Lung microvascular endothelial cell (primary cell): ENCODE measurements around the gene CFDP1. TPM values are rescaled to one million over a fixed set of nuclear protein-coding genes. Genes with fewer than 3 reads are reported as not detected.

Experiments
- DNase-seq, 2 donors: peaks; one replicate each; pipeline versions ENCODE4 v3.0.0 to v3.0.0-alpha.2; 2010; ENCODE audit warnings: low read depth in 2 of 2
- total RNA-seq: library from RNA; depleted of rRNA; stranded (reverse); fragments of >200 nt; gene quantifications from 2 replicates; pipeline ENCODE4 v1.2.1, GENCODE V29; 2014

Gene CFDP1
- total RNA-seq, result 40.9 and 46.2 TPM in 2 replicates

DNA sequence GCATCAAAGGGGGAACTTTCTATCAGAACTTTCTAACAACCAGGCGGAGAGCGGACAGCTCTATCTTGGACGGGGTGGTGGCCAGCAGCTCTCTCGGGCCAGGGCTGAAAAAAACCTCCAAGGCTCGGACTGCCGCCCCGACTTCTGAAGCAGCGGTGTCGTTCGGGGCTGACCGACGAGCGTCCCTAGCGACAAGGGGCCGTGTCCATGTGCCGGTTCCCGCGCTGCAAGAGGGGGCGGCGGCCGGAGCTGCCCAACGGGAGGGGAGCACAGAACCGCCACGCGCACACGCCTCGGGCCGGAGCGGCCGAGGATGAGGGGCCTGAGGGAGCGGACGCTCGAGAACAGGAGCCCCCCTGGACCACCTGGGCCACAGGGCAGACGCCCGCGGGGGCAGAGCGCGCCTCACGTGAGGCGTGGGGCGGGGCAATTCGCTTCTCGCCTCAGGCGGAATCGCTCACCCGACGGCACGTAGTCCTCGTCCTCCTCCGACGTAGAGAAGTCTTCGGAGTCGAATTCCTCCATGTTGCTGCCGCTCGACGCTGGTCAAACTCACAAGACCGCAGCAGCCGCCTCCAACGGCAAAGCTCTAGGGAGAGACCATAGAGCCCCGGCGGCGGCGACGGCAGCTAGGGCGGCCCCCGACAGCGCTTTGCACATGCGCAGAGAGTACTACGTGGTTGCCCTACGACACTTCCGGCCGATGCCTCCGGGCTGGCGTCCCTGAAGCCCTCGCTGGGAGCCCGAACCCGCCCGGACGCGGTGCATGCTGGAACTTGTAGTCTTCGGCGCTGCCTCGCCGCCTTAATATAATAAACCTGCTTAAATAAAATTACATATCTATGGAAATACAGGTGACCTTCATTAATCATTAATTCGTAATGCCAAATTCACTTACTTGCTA lies at the start of gene CFDP1:
Gene CFDP1, minus strand, starts transcription at position 676 of the 904 bp plus-strand sequence. Its CDS starts 151 bp downstream, at position 525.
- peak; percentile 96 to 98 for DNase-seq

DNA sequence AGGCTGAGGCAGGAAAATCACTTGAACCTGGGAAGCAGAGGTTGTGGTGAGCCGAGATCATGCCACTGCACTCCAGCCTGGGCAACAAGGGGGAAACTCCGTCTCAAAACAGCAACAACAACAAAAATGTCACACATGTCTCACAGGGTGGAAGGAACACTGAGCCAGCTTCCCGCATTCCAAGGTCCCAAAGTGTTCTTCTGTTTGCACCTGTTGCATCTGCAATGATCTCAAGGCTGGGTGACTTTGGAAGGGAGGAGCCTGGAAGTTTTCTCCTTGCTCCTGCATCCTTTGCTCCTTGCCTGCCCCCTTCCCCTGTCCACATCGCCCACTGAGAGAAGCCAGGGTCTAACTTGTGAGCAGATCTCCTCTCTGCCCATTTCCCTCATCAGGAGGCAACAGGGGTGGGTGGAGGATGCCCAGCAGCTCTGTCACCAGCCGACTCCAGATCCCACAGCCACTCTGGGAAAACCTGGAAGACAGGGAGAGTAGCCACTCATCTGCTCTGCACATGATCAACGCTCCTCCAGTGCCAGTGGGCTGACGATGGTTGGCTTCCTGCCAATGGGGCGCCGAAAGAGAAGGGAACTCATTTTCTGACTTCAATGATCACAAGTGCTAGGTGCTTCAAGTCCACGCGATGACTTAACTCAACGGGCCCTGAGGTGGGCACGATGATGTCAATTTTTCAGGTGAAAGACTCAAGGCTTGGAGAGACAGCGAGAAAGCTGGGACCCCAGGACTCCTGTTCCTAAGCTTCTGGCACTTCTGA lies 49.3 kb upstream of the CFDP1 start:
- DNase-seq, result no peak

DNA sequence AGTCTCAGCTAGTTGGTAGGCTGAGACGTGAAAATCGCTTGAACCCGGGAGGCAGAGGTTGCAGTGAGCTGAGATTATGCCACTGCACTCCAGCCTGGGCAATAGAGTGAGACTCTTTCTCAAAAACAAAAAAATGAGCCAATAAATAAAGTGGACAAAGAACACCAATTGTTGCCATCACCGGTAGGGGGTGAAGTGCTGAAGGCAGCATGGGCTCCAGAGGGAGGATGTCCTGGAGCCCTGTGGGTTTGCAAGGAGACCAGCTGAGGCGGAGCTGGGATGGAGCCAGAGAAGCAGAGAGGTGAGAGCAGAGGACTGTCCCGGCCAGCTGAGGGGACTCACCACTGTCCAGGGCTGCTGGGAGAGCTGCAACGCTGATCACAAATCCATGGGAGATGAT lies 48.2 kb upstream of the CFDP1 start:
- peak in 1 of 2 donors; percentile 11 for DNase-seq

DNA sequence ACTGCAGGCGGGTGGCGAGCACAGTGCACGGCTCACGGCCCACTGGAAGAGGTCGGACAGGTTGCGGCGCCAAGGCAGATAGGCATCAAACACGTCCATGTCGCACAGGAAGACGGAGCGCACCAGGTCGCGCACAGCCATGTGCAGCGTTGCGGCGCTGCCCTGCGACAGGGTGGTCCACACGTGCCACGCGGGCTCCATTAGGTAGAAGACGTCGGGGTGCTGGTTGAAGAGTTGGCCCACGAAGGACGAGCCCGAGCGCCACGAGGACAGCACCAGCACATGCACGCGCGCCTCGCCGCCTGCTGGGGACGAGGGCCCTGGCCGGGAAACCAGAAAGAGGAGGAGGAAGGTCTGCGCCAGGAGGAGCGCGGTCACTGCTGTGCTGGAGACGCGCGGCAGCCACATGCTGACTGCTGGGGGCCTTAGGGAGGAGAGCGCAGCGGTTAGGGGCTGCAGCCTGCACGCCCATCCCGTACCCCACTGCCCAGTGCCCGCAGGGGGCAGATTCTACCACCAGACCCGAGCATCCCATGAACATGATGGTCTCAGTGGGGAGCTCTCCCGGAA lies 46.2 kb upstream of the CFDP1 start:
- DNase-seq, result no peak

DNA sequence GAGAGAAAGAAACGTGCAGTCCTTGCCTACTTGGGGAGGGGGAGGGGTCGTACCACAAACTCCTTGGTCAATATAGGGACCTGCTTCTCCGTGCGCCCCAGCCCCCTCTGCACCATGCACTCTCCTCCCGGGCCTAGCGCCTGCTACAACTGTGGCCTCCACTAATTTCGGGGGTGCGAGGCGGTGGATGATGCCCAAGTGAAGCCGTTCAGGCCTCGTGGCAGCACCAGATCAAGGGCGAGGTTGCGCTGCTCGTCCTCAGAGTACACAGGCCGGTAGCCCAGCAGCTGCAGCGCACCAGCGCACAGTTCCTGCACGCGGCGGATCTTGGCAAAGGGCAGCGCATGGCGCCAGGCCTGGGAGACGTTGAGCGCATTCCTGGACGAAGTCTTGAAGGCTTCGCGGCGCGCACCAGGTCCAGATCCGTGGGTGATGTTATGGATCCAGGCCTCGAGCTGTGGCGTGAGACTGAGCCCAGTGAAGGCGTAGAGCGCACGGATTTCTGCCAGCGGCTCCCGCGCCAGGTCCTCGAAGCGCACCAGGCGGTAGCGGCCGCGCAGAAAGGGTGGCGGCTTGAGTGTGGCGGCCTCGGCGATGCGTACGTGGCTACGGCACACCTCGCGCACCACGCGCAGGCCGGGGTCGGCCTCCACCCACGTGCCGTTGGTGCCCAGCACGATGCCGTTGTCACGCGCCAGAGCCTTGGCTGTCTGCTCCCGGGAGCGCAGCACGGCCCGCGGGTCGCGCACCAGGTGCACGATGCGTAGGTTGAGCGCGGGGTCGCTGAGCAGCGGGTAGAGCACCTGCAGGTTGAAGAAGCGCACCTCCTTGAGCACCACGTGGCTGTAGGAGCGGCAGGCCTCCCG lies 45.4 kb upstream of the CFDP1 start:
- DNase-seq, result no peak

DNA sequence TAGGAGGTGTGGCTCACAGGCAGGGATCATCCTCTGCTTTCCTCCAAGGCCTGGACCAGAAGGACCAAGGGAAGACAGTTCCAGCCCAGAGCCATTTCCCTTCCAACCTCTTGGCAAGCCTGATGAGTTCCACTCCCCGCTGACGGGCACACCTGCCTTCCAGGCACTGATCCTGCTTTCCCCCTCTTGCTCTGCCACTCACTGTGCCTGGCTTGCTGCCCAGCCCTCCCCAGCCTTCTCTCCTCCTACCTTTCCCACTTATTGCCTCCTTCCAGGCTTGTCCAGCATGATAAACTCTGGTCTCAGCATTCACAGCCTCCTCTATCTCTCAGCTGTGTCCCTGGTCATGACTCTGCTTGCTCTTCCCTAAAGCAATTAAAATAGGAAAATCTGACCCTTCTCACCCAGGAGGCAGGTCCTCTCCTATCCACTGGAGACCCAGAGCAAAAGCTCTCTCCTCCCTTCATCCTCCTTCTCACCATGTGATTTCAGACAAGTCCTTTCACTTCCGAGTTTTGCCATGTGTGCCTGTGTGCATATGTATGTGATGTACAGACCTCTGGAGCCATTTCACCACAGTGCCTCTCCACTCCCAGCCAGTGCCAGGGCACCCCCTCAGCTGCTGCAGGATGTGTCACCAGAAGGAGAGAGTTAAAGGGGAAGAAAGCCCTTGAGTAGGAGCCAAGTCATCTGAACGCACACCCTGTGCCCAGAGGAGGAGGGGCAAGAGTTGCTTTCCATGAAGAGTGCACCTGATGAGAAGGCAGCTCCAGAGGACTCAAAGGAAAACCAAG lies 44.6 kb upstream of the CFDP1 start:
- no peak for DNase-seq

DNA sequence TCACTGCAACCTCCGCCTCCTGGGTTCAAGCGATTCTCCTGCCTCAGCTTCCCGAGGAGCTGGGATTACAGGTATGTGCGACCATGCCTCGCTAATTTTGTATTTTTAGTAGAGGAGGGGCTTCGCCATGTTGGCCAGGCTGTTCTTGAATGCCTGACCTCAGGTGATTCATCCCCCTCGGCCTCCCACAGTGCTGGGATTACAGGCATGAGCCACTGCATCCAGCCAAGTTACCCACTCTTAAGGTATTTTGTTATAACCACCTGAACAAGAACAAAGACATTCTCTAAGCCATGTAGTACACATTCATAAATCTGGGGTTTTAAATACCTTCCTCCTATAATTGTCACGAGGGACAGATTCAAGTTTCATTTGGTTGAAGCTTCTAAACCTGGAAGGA lies 43.5 kb upstream of the CFDP1 start:
- no peak for DNase-seq

DNA sequence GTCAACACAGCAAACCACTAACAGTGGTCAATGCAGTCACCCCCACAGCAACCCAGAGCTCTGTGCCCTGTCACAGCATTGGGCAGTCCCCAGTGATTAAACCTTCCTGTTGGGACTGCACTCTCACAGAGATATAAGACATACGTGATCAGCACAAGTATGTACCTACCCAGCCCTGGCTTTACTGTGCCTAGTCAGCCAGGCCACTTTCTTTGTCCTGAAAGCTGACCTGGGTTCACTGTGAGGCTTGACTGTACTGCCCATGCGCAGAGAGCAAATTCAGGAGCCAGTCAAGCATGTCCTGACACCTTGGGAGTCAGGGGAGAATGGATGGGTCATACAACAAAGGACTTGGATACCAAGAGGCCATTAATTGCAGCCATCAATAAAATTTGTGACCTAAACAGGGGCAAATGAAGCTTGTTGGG lies 42.1 kb upstream of the CFDP1 start:
- DNase-seq, result no peak

DNA sequence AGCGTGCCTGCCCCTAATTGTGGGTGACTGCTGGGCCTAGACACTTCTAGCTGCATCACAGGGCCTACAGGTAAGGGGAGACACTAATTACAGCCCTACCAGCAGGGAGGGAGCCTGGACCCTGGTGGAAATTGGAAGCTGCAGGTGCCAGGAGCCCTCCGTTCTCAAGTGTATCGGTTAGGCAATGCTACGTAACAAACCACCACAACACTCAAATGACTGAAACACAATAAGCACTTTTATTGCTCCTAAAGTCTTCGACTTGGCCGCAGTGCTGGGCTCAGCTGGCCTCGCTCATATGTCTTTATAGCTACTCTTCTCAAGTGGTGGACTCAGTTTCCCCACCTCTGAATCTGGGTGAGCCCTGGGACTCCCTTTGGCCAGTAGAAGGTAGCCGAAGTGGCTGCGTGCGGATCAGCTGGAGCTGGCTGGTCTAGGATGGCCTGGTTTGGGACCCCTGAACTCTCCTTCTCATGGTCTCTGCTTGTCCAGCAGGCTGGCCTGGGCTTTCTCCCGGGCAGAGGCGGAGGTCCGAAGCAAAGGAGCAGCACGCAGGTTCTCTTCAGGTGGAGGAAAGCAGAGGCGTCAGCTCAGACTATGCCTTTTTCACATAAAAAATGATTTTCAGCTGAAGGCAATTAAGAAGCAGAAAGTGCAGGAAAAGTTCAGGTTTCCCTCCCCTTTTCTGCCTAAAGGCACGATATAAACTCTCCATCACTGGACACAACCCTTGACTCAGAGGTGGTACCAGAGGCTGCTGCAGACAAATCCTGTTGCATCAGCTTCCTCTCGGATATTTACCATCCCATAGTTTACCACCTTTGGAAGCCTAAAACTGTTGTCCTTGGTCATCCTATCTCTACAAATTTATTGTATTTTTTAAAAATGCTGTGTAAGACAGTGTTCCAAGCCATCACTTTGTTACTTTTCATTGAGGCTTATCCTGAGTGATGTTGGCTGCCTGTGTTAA lies 39.9 kb upstream of the CFDP1 start:
- no peak for DNase-seq

DNA sequence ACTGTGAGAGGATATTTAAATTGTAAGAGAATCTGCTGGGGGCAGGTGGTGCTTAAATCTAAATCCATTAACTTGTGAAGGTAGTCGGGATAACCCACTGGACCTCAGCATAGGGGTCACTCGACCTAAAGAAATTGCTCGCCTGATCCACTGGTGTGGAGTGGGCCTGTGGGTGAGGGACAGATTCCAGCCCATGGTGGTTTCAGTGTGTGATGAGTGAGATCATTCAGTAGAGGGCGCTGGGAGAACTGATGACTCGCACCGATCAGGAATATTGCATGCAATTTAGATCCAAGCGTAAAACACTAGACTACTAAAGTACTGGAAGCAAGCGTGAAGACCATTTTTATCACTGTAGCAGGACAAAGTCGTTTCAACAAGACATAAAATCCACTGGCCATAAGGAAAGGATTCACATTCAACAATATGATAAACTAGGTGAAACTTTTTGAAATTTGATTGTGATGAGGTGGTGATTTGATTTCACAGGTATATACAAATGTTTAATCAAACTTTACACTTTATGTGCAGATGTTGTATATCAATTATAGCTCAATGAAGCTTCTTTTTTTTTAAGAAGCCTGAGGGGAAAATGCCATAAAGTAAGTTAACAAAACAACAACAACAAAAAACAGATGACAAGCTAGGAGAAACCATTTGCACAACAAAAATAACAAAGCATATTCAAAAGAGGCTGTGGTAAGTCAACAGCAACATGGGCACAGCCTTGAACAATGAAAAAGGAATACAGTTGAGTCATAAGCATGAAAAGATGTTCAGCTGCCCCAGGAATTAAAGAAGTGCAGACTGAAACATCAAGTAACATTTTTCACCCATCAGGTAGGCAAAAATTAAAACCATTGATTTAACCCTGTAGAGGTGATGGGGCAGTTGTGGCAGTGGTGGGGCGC lies 38.7 kb upstream of the CFDP1 start:
- DNase-seq, result peak; percentile 73 to 81

DNA sequence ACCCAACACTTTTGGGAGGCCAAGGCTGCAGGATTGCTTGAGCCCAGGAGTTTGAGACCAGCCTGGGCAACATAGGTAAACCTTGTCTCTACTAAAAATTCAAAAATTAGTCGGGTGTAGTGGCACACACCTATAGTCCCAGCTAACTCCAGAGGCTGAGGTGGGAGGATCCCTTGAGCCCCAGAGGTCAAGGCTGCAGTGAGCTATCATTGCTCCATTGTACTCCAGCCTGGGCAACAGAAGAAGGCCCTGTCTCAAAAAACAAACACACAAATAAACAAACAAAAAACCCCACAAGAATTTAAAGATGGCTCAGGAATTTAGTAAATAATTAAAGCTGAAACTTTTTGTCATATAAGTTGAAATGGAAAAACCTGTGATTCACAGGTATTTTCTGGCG lies 33.5 kb upstream of the CFDP1 start:
- no peak for DNase-seq

DNA sequence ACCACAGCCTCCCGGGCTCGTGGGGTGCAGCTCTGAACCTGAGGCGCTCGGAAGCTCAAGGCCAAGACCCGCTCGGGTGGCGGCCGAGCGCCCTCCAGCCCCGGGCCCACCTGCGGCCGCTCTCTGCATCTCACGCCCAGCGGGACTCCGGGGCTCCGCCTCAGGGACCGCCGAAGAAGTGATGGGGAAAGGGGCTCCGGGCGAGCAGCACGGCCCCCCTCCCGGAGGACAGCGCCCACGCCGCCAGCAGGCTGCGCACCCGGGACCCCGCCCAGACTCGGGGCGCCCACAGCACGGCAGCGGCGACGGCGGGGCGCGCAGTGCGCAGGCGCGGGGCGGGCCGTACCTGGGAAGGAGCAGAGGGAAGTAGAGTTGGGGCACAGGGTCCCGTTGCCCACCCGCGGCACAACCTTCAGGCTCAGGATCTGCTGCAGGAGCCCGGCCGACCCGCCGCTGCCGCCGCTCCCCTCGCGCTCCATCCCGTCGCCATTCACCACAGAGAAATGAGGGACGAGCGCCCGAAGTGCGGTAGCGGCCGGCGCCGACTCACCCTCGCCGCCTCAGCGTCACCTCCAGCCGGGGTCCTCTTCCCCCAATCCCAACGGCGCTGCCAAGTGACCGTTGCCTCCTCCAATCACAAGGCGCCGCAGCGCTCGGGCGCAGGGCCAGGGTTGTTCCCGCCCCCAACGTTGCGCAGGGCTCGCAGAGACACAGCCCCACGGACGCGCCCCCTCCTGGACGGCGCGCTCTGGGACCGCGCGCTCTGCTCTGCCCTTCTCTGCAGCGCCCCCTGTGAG lies 31.0 kb upstream of the CFDP1 start, which contains the start of gene TMEM170A:
Gene TMEM170A, minus strand, starts transcription at position 568 of the 797 bp plus-strand sequence. Its CDS starts 89 bp downstream, at position 479.
- DNase-seq, result peak; percentile 99 to 100

DNA sequence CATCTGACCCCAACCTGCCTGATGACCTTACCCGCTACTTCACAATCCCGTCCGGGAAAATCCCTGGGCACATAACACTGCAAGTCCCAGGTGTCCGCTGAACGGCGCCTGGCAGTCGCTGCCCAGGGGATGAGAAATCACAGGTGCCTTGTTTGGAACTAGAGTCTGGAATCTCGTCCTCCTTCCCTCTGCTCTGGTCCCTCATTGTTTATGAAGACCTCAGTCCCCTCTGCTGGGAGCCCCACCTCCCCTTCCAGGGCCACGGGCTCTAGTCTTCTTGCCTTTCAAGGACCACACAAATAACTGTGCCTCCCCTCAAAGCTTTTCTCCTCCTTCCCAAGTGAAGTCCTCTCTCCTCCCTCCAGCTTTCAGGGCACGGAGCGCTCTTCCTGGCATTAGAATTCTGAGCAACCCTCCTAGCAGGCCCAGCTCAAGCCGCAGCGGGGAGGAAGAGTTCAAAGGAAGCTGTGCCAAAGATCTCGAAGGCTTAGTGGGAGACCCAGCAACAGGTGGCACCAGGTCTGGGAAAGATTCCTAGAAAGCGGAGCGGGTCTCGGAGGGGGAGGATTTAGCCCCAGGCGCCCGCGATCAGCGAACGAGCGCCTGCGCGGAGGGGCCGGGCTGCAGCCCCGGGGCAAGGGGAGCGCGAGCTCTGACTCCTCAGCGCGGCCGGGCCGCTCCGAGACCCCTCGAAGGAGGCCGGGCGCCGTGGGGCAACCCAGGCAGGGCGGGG lies 30.3 kb upstream of the CFDP1 start:
- peak; percentile 23 to 28 for DNase-seq

DNA sequence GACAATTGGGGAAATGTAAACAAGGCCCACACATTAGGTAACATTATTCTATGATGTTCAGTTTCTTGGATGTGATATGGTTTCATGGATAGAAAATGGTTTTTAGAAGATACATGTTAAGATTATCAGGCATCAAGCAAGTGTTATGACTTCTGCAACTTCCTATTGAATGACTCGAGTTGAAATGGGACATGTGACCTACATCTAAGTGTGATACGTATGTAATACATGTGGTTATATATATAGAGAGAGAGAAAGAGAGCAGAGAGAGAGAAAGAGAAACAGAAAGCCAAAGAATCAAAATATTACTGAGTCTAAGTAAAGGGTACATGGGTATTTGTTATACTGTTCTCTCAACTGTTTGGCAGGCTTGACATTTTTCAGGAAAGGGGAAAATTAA lies 29.5 kb upstream of the CFDP1 start:
- no peak for DNase-seq

DNA sequence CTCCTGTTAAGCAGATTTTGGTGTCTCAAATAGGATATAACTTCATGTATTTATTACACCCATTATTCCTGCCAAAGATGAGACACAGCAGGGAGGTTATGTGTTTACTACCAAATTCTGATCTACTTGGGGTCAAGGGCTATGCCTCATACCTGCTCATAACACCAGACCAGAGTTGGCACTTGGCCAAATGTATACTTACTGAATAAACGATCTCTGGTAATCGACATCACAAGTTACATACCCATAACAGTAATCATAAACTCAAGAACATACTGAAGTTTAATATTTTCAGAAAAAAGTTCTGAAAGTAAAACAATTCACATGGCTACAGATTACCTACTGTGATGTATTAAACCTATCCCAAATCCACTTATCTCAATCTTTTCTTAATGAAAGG lies 28.3 kb upstream of the CFDP1 start:
- DNase-seq, result no peak

DNA sequence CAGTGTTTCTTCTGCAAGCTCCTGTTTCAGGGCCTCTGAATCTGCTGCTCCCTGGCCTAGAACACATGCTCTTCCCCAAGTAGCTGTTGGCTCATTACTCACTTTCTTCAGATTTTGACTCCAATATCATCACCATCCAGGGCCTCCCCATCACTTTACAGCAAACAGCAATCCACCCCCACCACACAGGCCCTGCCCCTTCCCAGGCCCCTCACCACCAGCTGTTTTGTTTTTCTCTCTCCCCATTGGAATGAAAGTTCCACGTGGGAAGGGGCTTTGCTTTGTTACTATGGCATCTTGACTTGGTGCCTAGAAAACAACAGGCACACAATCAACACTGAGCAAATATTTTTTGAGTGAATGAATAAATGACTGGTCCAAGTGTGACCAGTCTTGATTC lies 27.1 kb upstream of the CFDP1 start:
- DNase-seq, result no peak
